ENCODE data around the gene PRKAG2. TPM values are rescaled to one million over a fixed set of nuclear protein-coding genes. Genes with fewer than 3 reads are reported as not detected.

PRKAG2 gene
- total RNA-seq, 1 donor from 2014 or later, result 35.6 TPM

- Histone ChIP-seq H3K27ac (no peak overlapping the region), H3K4me1 (peaks cover 17% of the 10 kb centered on the region), H3K36me3 (no peaks in the 10 kb centered on the region), H3K9me3 (no peaks in the 10 kb centered on the region), H3K4me3 (no peak overlapping the region), H3K27me3 (no peaks in the 10 kb centered on the region)
- DNase-seq (no peak), ATAC-seq (no peak)
- intact Hi-C loops (cut with DNase I), result no loop called here
- TF ChIP-seq CTCF (IDR thresholded peaks at IDR 0.05), result no peak
These were observed 151.9 kb downstream of the PRKAG2 start for GRCh38 chr7:151724920-151725584.

DNA sequence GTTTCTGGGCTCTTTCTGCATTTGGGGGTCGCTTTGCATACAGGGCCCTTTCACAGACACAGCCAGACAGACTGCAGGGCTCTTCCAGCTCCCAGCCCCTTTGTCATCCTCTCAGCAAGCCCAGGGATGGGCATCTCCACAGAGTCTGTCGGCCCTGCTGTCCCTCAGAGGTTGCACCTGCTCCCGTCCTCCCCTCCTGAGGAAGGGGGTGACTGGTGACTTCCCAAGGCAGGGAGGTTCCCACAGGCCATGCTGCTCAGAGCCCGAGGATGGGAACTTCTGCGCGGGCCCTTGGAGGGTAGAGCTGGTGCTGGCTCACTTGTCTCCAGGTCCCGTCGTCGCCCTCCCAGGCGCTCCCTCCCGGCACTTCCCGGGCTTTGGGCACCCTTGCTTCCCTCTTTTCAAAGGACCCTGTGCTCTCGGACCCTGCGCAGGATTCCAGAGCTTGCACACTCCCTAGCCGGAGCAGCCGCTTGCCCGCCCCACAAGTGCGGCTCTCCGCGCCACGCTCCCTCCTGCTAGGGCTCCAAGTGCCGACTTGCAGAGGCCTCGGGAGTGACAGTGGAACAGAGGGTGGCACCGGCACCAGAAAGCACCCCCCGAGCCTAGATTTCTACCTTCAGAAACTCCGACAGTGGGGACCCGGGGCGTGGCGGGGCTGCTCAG lies 152.5 kb downstream of the PRKAG2 start:
- H3K27me3 ChIP-seq, result no peaks in the 10 kb centered on the region
- DNase-seq (no peak), ATAC-seq (no peak)
- H3K4me3 ChIP-seq, result no peak overlapping the region
- no peaks in the 10 kb centered on the region for H3K9me3 ChIP-seq
- no peak for TF ChIP-seq CTCF (IDR thresholded peaks at IDR 0.05)
- peaks cover 17% of the 10 kb centered on the region for H3K4me1 ChIP-seq
- no peak overlapping the region for H3K27ac ChIP-seq
- H3K36me3 ChIP-seq, result no peaks in the 10 kb centered on the region
- intact Hi-C loops (cut with DNase I), result no loop called here

DNA sequence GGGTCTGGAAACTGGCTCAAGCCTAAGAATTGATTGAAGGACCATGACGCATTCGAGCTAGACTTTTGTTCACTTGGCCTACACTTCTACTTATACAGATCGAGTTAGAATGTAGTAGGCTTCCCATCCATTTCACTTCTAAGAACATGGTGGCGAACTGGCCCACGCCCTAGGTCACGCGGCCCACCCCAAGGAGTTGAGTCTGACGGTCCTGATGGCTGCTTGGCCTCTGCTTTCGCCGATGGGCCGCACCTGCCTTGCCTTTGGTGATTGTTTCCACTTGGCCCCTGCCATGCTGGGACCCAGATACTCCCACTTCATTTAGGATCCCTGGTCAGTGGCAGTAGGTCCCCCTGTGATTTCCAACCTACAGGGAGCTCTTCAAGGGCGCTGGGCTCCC lies 153.6 kb downstream of the PRKAG2 start:
- no peaks in the 10 kb centered on the region for H3K36me3 ChIP-seq
- ATAC-seq, result no peak
- TF ChIP-seq CTCF (IDR thresholded peaks at IDR 0.05), result no peak
- no peak for DNase-seq
- no peaks in the 10 kb centered on the region for H3K9me3 ChIP-seq
- no peaks in the 10 kb centered on the region for H3K27me3 ChIP-seq
- H3K4me3 ChIP-seq, result no peak overlapping the region
- intact Hi-C loops (cut with DNase I), result no loop called here
- no peak overlapping the region for H3K27ac ChIP-seq
- peaks cover 17% of the 10 kb centered on the region for H3K4me1 ChIP-seq

DNA sequence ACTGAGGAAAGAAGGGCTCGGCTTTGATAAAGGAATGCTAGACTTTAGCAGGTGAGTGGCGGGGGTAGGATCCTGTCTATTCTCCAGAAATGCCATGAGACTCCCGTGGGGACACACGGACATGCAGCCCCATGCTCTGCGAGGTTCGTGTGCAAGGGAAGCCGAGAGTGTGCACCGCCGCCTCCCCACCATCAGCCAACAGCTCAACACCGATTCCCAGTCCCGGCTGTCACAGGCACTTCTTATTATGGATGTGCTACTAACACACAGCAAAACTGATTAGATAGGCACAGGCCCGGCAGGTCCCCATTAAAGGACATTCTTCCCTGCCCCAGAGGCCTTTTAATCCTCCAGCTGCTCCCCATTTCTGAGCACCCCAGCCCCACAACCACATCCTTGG lies 154.4 kb downstream of the PRKAG2 start:
- no peak for ATAC-seq
- intact Hi-C loops (cut with DNase I), result no loop called here
- H3K27ac ChIP-seq, result no peak overlapping the region

GRCh38 chr7:151721694-151722093 lies 155.2 kb downstream of the PRKAG2 start:
- Histone ChIP-seq H3K4me1 (peaks cover 6% of the 10 kb centered on the region), H3K36me3 (no peaks in the 10 kb centered on the region), H3K27me3 (no peaks in the 10 kb centered on the region), H3K9me3 (no peaks in the 10 kb centered on the region), H3K27ac (no peak overlapping the region), H3K4me3 (no peak overlapping the region)
- intact Hi-C loops (cut with DNase I), result no loop called here
- DNase-seq (no peak), ATAC-seq (peak; percentile 54)
- no peak for TF ChIP-seq CTCF (IDR thresholded peaks at IDR 0.05)

More for the DNA sequence above, 154.4 kb downstream of the PRKAG2 start:
- H3K4me3 ChIP-seq, result no peak overlapping the region
- H3K4me1 ChIP-seq, result peaks cover 12% of the 10 kb centered on the region
- TF ChIP-seq CTCF (IDR thresholded peaks at IDR 0.05), result no peak
- no peaks in the 10 kb centered on the region for H3K9me3 ChIP-seq
- H3K36me3 ChIP-seq, result no peaks in the 10 kb centered on the region
- no peak for DNase-seq
- no peaks in the 10 kb centered on the region for H3K27me3 ChIP-seq

All from upper lobe of right lung (tissue), 1 donor.